Neural crest cell (in vitro differentiated cells): ENCODE data around the gene CALCR. TPM values are rescaled to one million over a fixed set of nuclear protein-coding genes. Genes with fewer than 3 reads are reported as not detected.

Source experiments
- DNase-seq: peaks from one replicate; pipeline ENCODE4 v3.0.0; 2021; ENCODE audit warnings: low read depth, mixed read lengths, low spot score
- H3K27ac Mint-ChIP-seq: one replicate; pipeline ENCODE4 v1.8.0; 2021; ENCODE audit warnings: mild to moderate bottlenecking, mixed read lengths; ENCODE audit not compliant: unreplicated experiment
- H3K27me3 Mint-ChIP-seq: 2 replicates; pipeline ENCODE4 v1.8.0; 2021; ENCODE audit warnings: low read depth, mild to moderate bottlenecking, mixed read lengths
- H3K36me3 Mint-ChIP-seq: 2 replicates; pipeline ENCODE4 v1.8.0; 2021; ENCODE audit warnings: low read depth, mild to moderate bottlenecking, mixed read lengths
- H3K4me1 Mint-ChIP-seq: 2 replicates; pipeline ENCODE4 v1.8.0; 2021; ENCODE audit warnings: mixed read lengths
- H3K4me3 Mint-ChIP-seq: one replicate; pipeline ENCODE4 v1.8.0; 2021; ENCODE audit warnings: mild to moderate bottlenecking, mixed read lengths
- H3K9me3 Mint-ChIP-seq: 2 replicates; pipeline ENCODE4 v1.8.0; 2021; ENCODE audit warnings: mixed read lengths
- total RNA-seq: library from RNA; stranded (reverse); gene quantifications from 2 replicates; pipeline ENCODE4 v1.2.1, GENCODE V29; 2021
- TF ChIP-seq, protein P1 (sequence below): fragments of 200-600 bp; sonication (generic); conservative IDR thresholded peaks from 2 replicates; pipeline ENCODE4 v1.5.0; 2021; ENCODE audit warnings: antibody characterized with exemption, mild to moderate bottlenecking

CALCR gene
- total RNA-seq, 1 donor from 2014 or later, result 0.07 TPM

DNA sequence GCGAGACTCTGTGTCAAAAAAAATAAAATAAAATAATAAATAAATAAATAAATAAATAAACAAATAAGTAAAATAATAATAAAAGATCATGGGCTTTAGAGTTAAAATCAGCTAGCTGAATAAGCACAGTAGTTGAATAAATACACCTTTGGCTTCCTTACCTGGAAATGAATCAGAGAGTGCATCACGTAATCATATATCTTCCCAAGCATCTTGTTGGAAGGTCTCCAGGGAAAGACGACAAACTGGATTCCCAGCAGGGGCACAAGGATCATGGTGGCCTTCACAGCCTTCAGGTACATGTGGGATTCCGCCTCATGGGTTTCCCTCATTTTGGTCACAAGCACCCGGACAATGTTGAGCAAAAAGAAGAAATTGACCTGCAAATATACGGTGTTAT is 138.7 kb downstream of the CALCR start:
- Mint-ChIP-seq H3K36me3 (no peaks in the 10 kb centered on the region), H3K27me3 (no peaks in the 10 kb centered on the region), H3K4me1 (no peaks in the 10 kb centered on the region), H3K4me3 (no peak overlapping the region), H3K27ac (no peak overlapping the region), H3K9me3 (no peaks in the 10 kb centered on the region)
- DNase-seq, result no peak
- TF ChIP-seq, protein P1, sequence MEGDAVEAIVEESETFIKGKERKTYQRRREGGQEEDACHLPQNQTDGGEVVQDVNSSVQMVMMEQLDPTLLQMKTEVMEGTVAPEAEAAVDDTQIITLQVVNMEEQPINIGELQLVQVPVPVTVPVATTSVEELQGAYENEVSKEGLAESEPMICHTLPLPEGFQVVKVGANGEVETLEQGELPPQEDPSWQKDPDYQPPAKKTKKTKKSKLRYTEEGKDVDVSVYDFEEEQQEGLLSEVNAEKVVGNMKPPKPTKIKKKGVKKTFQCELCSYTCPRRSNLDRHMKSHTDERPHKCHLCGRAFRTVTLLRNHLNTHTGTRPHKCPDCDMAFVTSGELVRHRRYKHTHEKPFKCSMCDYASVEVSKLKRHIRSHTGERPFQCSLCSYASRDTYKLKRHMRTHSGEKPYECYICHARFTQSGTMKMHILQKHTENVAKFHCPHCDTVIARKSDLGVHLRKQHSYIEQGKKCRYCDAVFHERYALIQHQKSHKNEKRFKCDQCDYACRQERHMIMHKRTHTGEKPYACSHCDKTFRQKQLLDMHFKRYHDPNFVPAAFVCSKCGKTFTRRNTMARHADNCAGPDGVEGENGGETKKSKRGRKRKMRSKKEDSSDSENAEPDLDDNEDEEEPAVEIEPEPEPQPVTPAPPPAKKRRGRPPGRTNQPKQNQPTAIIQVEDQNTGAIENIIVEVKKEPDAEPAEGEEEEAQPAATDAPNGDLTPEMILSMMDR, result no peak

DNA sequence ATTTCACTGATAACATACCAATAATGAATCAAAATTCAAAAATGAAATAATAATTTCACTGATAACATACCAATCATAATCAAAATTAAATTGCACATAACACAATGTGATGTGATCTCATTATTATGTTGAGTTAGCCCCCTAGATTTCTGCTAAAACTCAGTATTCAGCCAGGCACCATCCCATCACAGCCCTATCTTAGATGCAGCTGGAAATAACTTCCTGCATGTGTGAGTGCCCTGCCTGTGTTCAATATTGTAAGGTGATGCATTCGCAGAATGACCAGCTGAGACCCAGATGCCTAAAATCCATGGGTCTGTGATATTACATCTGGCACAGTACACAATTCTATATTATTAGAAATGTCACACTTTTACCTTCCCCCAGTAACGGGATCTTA is 142.4 kb downstream of the CALCR start:
- TF ChIP-seq, protein P1, result no peak
- no peaks in the 10 kb centered on the region for H3K27me3 Mint-ChIP-seq
- no peaks in the 10 kb centered on the region for H3K36me3 Mint-ChIP-seq
- H3K9me3 Mint-ChIP-seq, result no peaks in the 10 kb centered on the region
- no peaks in the 10 kb centered on the region for H3K4me1 Mint-ChIP-seq
- H3K27ac Mint-ChIP-seq, result no peak overlapping the region
- no peak for DNase-seq
- no peak overlapping the region for H3K4me3 Mint-ChIP-seq

- Mint-ChIP-seq H3K4me3 (no peak overlapping the region), H3K36me3 (no peaks in the 10 kb centered on the region), H3K27me3 (no peaks in the 10 kb centered on the region)
Measured at GRCh38 chr7:93430917-93431588, 143.5 kb downstream of the CALCR start.

DNA sequence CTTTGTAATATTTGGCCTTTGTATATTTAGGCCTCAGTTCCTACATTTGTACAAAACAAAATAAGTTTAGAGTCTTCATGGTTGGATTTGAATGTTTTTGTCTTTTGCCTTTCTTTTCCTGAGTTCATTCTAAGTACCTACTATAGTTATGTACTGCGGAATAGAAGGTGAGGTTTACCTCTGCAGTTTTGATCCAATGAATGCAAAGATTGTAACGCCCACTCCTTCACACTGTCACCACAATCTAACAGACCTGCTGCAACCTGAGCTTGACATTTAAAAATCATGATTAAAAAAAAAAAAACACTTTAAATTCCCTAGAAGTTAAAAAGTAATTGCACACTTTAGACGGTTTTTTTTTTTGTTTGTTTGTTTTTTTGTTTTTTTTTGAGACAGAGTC is 145.0 kb downstream of the CALCR start:
- Mint-ChIP-seq H3K27ac (no peak overlapping the region), H3K4me1 (no peaks in the 10 kb centered on the region), H3K36me3 (no peaks in the 10 kb centered on the region), H3K4me3 (no peak overlapping the region), H3K9me3 (no peaks in the 10 kb centered on the region), H3K27me3 (no peaks in the 10 kb centered on the region)
- TF ChIP-seq, protein P1, result no peak
- DNase-seq, result no peak

More at GRCh38 chr7:93430917-93431588, 143.5 kb downstream of the CALCR start:
- DNase-seq, result no peak
- no peak overlapping the region for H3K27ac Mint-ChIP-seq
- H3K4me1 Mint-ChIP-seq, result no peaks in the 10 kb centered on the region
- TF ChIP-seq, protein P1, result no peak
- no peaks in the 10 kb centered on the region for H3K9me3 Mint-ChIP-seq

DNA sequence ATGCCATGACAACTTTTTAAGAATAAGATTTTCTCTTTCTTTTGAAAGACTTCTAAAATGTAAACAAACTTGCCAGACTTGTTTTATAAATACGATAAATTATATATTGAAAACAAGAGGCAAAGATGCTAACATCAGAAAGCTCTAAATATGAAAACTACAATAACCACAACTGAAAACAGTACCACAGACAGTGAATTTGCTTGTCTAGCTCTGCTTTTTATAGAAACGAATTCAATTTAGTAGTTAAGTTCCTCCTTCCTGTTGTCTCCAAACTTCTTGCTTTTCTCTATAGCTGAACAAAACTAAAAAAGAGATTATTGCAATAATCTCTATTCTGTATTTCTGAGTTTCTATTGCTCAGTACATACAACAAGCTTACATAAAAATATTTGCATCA is 147.4 kb downstream of the CALCR start:
- Mint-ChIP-seq H3K4me3 (no peak overlapping the region), H3K27me3 (no peaks in the 10 kb centered on the region), H3K9me3 (peaks cover 3% of the 10 kb centered on the region), H3K4me1 (no peaks in the 10 kb centered on the region), H3K36me3 (no peaks in the 10 kb centered on the region), H3K27ac (no peak overlapping the region)
- DNase-seq, result no peak
- TF ChIP-seq, protein P1, result no peak
